Neuron (in vitro differentiated cells): ENCODE data around the gene KLHL6.

Source experiments
- H2AFZ ChIP-seq: one replicate; pipeline ENCODE4 v1.6.1; 2013; ENCODE audit warnings: low read depth, mild to moderate bottlenecking, inconsistent platforms, low read length, moderate library complexity
- H3K27me3 ChIP-seq: one replicate; pipeline ENCODE4 v1.6.1; 2013; ENCODE audit warnings: low read length; ENCODE audit not compliant: insufficient read depth
- H3K36me3 ChIP-seq: one replicate; pipeline ENCODE4 v1.6.1; 2013; ENCODE audit warnings: low read length; ENCODE audit not compliant: insufficient read depth
- H3K4me1 ChIP-seq: one replicate; pipeline ENCODE4 v1.6.1; 2013; ENCODE audit warnings: low read length; ENCODE audit not compliant: insufficient read depth
- H3K4me3 ChIP-seq: 2 replicates; pipeline ENCODE4 v1.5.1; 2013; ENCODE audit warnings: mild to moderate bottlenecking, low read length, moderate library complexity
- H3K9me3 ChIP-seq: one replicate; pipeline ENCODE4 v1.6.1; 2013; ENCODE audit warnings: low read length

The KLHL6 gene

DNA sequence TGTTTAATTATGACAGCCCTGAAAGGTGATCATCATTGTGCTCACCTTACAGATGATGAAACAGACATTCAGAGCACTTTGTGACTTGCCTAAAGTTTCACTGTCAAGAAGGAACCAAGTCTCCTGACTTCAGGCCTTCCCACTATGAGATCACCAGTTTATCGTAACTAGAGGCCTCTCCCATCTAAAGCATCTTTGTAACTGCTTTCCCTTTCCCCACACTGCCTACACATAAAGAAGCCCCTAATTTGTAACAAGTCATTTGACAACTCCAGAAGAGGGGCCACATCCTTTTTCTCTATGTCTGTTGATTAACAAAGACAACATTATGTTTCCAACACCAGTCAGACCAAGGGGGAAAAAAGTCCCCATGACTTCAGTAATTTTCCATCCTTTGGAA, 1.1 kb downstream of the KLHL6 start:
- H3K27me3 ChIP-seq = no peaks in the 10 kb centered on the region
- no peaks in the 10 kb centered on the region for H3K4me1 ChIP-seq
- H3K4me3 ChIP-seq = no peak overlapping the region
- H3K36me3 ChIP-seq = no peaks in the 10 kb centered on the region
- H2AFZ ChIP-seq = no peak overlapping the region
- peaks cover 3% of the 10 kb centered on the region for H3K9me3 ChIP-seq

DNA sequence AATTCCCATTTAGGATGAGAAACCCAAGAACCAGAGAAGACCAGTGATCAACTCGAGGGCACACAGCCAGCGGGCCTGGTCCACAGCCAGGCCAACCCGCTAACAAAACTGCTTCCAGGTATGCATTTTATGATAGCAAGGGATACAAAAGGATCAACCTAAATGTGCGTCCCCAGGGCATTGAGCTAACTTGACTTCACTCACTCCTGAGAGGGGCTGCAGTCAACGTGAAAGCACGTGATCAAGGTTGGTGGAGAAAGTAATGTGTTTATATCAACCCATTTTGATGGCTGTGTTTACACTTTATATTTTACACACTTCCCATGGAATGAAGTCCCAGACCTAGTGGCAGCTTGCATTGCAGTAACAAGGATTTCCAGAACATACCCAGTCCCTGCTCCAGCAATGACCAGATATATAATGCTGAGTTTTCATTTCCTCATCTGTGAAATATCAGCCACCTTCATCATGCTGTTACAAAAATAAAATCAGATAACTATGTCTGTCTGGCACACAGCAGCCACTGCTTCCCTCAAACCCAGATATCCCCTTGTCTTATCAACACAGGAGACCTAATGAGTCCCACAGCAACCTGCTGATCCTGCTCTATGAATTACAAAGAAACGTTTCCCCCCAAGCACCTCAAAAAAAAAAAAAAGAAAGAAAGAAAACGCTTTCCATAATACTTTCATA, 2.0 kb downstream of the KLHL6 start:
- Histone ChIP-seq H3K27me3 (no peaks in the 10 kb centered on the region), H2AFZ (no peak overlapping the region), H3K9me3 (peaks cover 3% of the 10 kb centered on the region), H3K4me3 (no peak overlapping the region), H3K36me3 (no peaks in the 10 kb centered on the region), H3K4me1 (peaks cover 2% of the 10 kb centered on the region)

DNA sequence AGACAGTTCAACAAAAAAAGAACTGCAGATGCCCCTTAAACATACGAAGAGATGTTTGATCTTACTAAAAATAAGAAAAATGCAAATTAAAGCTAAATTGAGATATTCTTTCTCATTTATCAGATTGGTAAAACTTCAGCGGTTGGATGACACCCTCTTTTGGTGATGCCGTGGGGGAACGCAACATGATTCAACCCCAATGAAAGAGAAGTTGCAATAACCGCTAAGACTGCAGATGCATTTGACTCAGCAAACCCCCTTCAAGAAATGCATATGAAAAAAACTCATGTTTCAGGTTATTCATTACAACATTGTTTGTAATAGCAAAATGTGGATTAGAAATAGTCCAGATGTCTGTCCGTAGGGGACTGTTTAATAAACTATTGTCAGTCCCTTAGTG, 3.6 kb downstream of the KLHL6 start:
- no peaks in the 10 kb centered on the region for H3K36me3 ChIP-seq
- no peaks in the 10 kb centered on the region for H3K27me3 ChIP-seq
- H2AFZ ChIP-seq = no peak overlapping the region
- peaks cover 16% of the 10 kb centered on the region for H3K4me1 ChIP-seq
- peaks cover 3% of the 10 kb centered on the region for H3K9me3 ChIP-seq
- H3K4me3 ChIP-seq = no peak overlapping the region

DNA sequence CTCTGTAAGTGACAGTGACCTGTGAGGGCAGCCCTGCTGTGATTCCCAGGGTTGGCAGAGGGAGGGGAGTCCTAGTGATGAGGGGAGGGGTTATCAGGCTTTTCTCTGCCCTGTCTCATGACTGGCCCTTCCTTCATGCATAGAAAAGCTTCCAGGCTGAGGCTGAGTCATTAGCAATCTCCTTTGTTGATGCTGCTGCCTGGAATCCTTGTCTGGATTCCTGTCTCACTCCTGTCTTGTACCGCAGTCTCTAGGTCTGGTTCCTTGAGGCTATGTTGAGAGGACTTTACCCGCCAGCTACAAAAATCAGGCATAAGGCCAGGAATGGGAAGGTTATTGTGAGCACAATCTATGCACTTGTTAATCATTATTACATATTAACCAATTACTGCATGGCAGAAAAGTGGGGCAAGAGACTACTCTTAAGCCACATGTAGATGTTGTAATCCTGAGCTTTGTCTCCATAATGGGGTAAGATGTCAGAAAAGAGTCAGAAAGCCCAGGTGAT, 7.2 kb downstream of the KLHL6 start:
- Histone ChIP-seq H3K36me3 (no peaks in the 10 kb centered on the region), H2AFZ (no peak overlapping the region), H3K27me3 (no peaks in the 10 kb centered on the region), H3K4me1 (peaks cover 24% of the 10 kb centered on the region), H3K9me3 (peaks cover 2% of the 10 kb centered on the region), H3K4me3 (no peak overlapping the region)

DNA sequence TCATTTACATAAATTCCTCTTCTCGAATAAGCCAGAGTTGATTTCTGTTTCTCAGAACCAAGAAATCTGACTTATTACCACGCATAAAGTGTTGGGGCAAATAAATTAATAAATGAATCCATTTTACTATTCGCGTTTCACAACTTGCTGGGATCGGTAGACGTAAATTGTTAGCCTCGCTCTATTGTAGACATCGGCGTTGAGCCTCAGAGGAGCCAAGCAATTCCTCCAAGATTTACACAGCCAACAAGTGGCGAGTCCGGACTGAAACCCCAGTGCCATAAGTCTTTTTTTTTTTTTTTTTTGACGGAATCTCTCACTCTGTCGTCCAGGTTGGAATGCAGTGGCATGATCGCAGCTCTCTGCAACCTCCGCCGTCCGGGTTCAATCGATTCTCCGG, 8.9 kb downstream of the KLHL6 start:
- Histone ChIP-seq H3K4me3 (no peak overlapping the region), H3K9me3 (no peaks in the 10 kb centered on the region), H3K4me1 (peaks cover 24% of the 10 kb centered on the region), H2AFZ (no peak overlapping the region), H3K27me3 (no peaks in the 10 kb centered on the region), H3K36me3 (no peaks in the 10 kb centered on the region)

DNA sequence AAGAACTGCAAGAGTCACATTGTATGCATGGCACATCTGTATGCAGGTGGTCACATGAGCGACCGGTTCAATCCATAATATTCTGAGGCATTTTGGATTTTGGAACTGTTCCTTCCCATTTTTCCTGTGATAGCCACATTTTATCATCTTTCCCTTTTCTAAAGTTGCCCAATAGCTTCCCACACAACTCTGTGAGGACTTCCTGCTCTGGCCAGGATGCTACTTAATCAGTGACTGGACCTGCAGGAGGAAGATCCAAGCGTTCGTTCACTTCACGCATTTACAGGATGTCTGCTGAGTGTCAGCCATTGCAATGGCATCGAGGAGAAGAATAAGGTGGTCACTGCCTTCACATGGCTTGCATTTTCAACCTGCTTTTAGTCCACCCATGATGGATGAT, 9.8 kb downstream of the KLHL6 start:
- no peaks in the 10 kb centered on the region for H3K36me3 ChIP-seq
- peaks cover 24% of the 10 kb centered on the region for H3K4me1 ChIP-seq
- no peaks in the 10 kb centered on the region for H3K9me3 ChIP-seq
- H3K27me3 ChIP-seq = no peaks in the 10 kb centered on the region
- H3K4me3 ChIP-seq = no peak overlapping the region
- no peak overlapping the region for H2AFZ ChIP-seq

DNA sequence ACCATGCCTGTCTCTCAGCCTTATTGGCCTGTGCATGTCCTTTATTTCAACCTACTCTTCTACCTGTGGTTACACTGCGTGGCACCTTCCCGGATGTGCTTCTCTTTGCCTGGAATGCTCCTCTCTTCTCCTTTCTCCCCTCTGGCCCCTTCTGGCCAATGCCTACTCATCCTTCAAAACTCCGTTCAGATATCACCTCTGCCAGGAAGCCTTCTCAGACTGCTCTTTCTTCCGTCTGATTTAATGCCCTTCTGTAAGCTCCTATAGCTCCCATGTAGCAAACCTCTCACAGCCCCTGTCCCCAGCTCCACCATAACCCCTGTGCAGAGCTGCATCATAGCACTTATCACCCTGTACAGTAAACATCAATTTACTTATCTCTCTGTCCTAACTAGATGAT, 13.2 kb downstream of the KLHL6 start:
- Histone ChIP-seq H3K4me3 (no peak overlapping the region), H2AFZ (no peak overlapping the region), H3K36me3 (no peaks in the 10 kb centered on the region), H3K27me3 (no peaks in the 10 kb centered on the region), H3K4me1 (peaks cover 12% of the 10 kb centered on the region), H3K9me3 (no peaks in the 10 kb centered on the region)

DNA sequence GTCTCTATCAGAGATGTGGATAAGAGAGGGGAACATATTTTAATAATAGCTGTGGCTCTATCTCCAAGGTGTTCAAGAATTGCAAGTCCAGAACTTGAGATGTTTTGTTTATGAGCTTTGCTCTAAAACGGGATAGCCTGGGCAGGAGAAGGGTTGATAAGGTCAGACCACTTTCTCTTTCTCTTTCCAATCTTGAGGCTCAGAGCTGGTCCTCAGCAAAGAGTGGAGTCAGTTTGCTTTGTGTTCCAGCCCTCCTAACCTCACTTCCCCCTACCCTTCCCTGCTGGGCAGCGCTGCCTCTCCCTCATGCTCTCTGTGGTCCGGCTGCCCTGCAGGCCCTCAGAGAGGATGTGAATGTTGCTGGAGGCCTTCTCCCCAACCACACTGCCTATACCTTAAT, 13.8 kb downstream of the KLHL6 start:
- Histone ChIP-seq H3K36me3 (no peaks in the 10 kb centered on the region), H3K4me3 (no peak overlapping the region), H3K4me1 (peaks cover 9% of the 10 kb centered on the region), H3K27me3 (no peaks in the 10 kb centered on the region), H2AFZ (no peak overlapping the region), H3K9me3 (no peaks in the 10 kb centered on the region)

DNA sequence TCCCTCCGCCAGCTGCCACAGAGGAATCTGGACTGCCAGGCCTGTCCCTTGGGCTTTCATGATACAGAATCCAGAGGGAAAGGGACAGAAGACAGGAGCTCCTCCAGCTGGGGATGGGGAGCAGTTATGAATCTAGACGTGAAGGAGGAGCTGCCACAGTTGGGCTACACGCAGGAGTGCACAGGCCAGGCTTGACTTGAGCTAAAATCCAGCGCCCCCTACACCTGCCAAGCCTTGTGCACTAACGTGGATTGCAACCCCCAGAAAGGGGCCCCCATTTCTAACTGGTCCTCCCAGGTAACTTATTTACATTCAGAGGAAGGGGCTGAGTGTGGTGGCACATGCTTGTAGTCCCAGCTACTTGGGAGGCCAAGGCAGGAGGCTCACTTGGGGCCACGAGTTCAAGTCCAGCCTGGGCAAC, 14.3 kb downstream of the KLHL6 start:
- no peak overlapping the region for H2AFZ ChIP-seq
- H3K27me3 ChIP-seq = no peaks in the 10 kb centered on the region
- no peaks in the 10 kb centered on the region for H3K9me3 ChIP-seq
- peaks cover 9% of the 10 kb centered on the region for H3K4me1 ChIP-seq
- H3K4me3 ChIP-seq = no peak overlapping the region
- no peaks in the 10 kb centered on the region for H3K36me3 ChIP-seq

DNA sequence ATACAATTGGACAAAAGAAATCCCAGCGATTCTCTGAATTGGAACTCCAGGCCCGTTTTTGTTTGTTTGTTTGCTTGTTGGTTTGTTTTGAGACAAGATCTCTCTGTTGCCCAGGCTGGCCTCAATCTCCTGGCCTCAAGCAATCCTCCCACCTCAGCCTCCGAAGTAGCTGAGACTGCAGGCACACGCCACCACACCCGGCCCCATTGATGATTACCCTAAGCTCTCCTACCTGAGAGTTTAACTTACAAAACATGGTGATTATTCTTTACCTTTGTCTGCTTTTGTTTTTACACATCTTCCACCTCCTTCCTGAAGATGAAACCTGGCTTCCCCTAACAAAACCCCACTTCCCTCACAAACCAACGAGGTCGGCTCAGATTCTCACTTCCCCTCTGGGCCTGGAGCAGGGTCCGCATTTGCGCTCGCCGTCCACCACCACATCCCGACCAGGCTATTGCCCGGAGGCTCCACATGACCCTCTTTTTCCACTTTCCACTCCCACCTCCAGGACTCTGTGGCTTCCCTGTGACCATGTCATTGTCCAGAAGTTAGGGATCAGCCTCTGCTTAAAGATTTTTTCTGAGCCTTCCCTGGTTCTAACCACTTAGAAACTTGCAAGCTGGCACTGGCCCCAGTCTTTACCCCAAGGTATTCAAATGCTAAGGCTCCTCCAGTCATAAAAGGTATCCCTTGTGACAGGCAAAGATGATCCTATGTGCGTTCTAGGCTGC, 14.8 kb downstream of the KLHL6 start:
- H2AFZ ChIP-seq = no peak overlapping the region
- no peaks in the 10 kb centered on the region for H3K36me3 ChIP-seq
- H3K27me3 ChIP-seq = no peaks in the 10 kb centered on the region
- H3K4me1 ChIP-seq = peaks cover 9% of the 10 kb centered on the region
- no peaks in the 10 kb centered on the region for H3K9me3 ChIP-seq
- H3K4me3 ChIP-seq = no peak overlapping the region

DNA sequence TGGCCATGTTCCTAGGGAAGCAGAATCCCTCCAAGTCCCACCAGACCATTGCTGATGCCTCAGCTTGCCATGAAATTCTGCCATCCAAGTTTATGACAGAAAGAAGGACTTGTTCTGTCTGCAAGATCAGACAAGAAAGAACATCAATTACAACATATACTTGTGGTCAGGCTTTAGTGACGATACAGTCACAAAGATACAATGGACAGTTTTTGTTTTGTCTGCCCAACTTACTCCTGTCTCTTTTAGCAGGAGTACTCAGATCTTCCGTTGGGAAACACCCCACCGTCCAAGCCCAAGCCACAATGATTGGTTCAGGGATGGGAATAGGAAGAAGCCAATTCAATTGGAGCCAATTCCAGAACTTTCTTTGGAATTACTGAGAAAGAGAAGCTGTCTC, 15.7 kb downstream of the KLHL6 start:
- H2AFZ ChIP-seq = no peak overlapping the region
- H3K4me3 ChIP-seq = no peak overlapping the region
- H3K4me1 ChIP-seq = peaks cover under 1% of the 10 kb centered on the region
- H3K36me3 ChIP-seq = no peaks in the 10 kb centered on the region
- no peaks in the 10 kb centered on the region for H3K9me3 ChIP-seq
- H3K27me3 ChIP-seq = no peaks in the 10 kb centered on the region

DNA sequence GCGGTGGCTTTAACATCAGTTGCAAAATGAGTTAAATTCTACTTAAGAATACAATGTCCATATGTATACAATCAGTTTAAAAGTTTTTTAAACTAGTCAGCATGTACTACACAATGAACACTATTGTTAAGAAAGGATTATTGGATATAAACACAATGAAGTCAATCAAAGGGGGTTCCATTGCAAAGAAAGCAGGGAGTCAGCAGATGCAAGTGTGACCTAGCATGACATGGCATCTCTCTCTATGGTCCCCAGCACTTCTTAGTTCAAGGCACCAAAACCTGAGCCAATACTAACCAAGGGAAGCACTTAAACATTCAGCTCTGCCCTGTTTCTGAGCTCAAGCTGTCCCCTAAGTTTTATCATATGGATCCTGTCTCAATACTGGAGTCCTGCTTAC, 17.0 kb downstream of the KLHL6 start:
- Histone ChIP-seq H3K4me1 (peaks cover 4% of the 10 kb centered on the region), H2AFZ (no peak overlapping the region), H3K9me3 (no peaks in the 10 kb centered on the region), H3K27me3 (no peaks in the 10 kb centered on the region), H3K4me3 (no peak overlapping the region), H3K36me3 (no peaks in the 10 kb centered on the region)

DNA sequence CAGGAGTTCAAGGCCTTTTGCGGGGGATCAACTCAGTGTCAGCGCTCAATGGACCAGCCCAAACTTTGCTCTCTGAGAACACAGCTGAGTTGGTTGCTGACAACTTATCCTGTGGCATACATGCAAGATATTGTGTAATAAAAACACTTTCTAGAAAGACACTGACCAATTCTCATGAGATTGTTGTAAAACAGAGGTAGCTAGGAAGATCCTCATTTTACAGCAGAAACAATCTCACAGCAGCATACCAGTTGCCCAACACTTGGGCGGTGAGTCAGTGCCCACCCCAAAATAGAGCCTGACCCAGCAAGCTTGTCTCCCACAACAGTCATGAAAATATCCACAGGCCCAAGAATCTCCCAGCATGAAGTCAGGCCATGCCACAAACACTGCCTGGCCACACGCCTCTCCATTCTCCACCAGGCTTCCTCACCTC, 18.2 kb downstream of the KLHL6 start:
- H2AFZ ChIP-seq = no peak overlapping the region
- H3K4me3 ChIP-seq = no peak overlapping the region

More for the DNA sequence above, 18.2 kb downstream of the KLHL6 start:
- Histone ChIP-seq H3K9me3 (no peaks in the 10 kb centered on the region), H3K36me3 (no peaks in the 10 kb centered on the region), H3K4me1 (peaks cover 9% of the 10 kb centered on the region), H3K27me3 (no peaks in the 10 kb centered on the region)
